Right ventricle myocardium superior (tissue), 1 donor: ENCODE results near the gene MPRIP. TPM values are rescaled to one million over a fixed set of nuclear protein-coding genes. Genes with fewer than 3 reads are reported as not detected.

ENCODE experiments used
- ATAC-seq: fragments of 200-7000 bp; cut with Tn5 transposase; one replicate; pipeline ENCODE4 v1.9.1; 2020; ENCODE audit warnings: mild to moderate bottlenecking; ENCODE audit not compliant: poor library complexity
- DNase-seq: peaks from one replicate; pipeline ENCODE4 v3.0.0-alpha.2; 2020
- intact Hi-C: fragments of 100-400 bp; cut with DNase I; formaldehyde crosslinking; loops from one replicate; pipeline ENCODE4 v1.11.2; 2022
- total RNA-seq: library from RNA; stranded (reverse); fragmentation: NEBNext Ultra II Directional; extraction: Animal tissue kit (Norgen Biotek cat#: 25700); gene quantifications from one replicate; pipeline ENCODE4 v1.2.1, GENCODE V29; 2021
- donor health status: DM: no; HTN: yes; CAD: no; lungs with severe emphysema.

Gene MPRIP
- total RNA-seq, 1 donor from 2014 or later = 280 TPM

- no peak for DNase-seq
- ATAC-seq = no peak
- intact Hi-C loops = no loop called here
Observed at GRCh38 chr17:17221329-17221728, 179.1 kb downstream of the MPRIP start.

GRCh38 chr17:17223736-17224135 lies 181.5 kb downstream of the MPRIP start:
- no peak for DNase-seq
- intact Hi-C loops = no loop called here
- ATAC-seq = no peak

GRCh38 chr17:17224137-17224536 lies 181.9 kb downstream of the MPRIP start:
- intact Hi-C loops = no loop called here
- DNase-seq (no peak), ATAC-seq (no peak)

GRCh38 chr17:17225901-17226300 lies 183.6 kb downstream of the MPRIP start:
- DNase-seq = no peak

GRCh38 chr17:17226451-17227265 lies 184.4 kb downstream of the MPRIP start:
- intact Hi-C loops = no loop called here
- DNase-seq = no peak
- ATAC-seq = no peak

More at GRCh38 chr17:17225901-17226300, 183.6 kb downstream of the MPRIP start:
- intact Hi-C loops = no loop called here
- no peak for ATAC-seq

- DNase-seq (peak; percentile 75), ATAC-seq (peak; percentile 91)
- intact Hi-C loops = no loop called here
Observed at GRCh38 chr17:17227608-17228520, 185.6 kb downstream of the MPRIP start.

- intact Hi-C loops = no loop called here
- no peak for DNase-seq
- ATAC-seq = peak; percentile 48
Observed at GRCh38 chr17:17228521-17229279, 186.4 kb downstream of the MPRIP start.

GRCh38 chr17:17229416-17230384 lies 187.4 kb downstream of the MPRIP start:
- ATAC-seq (no peak), DNase-seq (no peak)
- intact Hi-C loops = loop anchor here (10.0 kb wide), 1 partner anchor 225 kb away; no protein-coding TSS in a partner anchor

- no peak for ATAC-seq
- intact Hi-C loops = loop anchor here (10.0 kb wide), 1 partner anchor 227 kb away; no protein-coding TSS in a partner anchor
- DNase-seq = no peak
Observed at GRCh38 chr17:17231621-17232302, 189.5 kb downstream of the MPRIP start.

- DNase-seq (no peak), ATAC-seq (no peak)
- intact Hi-C loops = loop anchor here (10.0 kb wide), 1 partner anchor 227 kb away; no protein-coding TSS in a partner anchor
Observed at GRCh38 chr17:17232303-17232621, 190.0 kb downstream of the MPRIP start.

GRCh38 chr17:17235212-17236174 lies 193.2 kb downstream of the MPRIP start:
- intact Hi-C loops = loop anchor here (2.0 to 10.0 kb wide), 2 partner anchors 45 to 231 kb away; partner anchors contain the start of gene COPS3
- no peak for DNase-seq
- peak; percentile 1 for ATAC-seq

- intact Hi-C loops = loop anchor here (2.0 to 10.0 kb wide), 2 partner anchors 44 to 232 kb away; partner anchors contain the start of gene COPS3
- no peak for DNase-seq
- peak; percentile 16 for ATAC-seq
Observed at GRCh38 chr17:17236295-17237025, 194.2 kb downstream of the MPRIP start.

GRCh38 chr17:17237026-17237799 lies 195.0 kb downstream of the MPRIP start, which contains the start of gene FLCN:
Gene FLCN (minus strand): TSS chr17:17237168. CDS start chr17:17228137, 9,031 bp downstream.
- intact Hi-C loops = loop anchor here (2.0 to 10.0 kb wide), 2 partner anchors 44 to 232 kb away; partner anchors contain the start of gene COPS3
- DNase-seq = peak; percentile 98
- ATAC-seq = peak; percentile 97

- intact Hi-C loops = loop anchor here (10.0 kb wide), 1 partner anchor 235 kb away; no protein-coding TSS in a partner anchor
- ATAC-seq = no peak
Observed at GRCh38 chr17:17239832-17240231, 197.6 kb downstream of the MPRIP start.

More at GRCh38 chr17:17239832-17240231, 197.6 kb downstream of the MPRIP start:
- no peak for DNase-seq
